DMS114 treated with DMSO at 0.1 percent for 48 hours (cell line): ENCODE data around the gene DCAF6.
"Not testable (repeated sequence)": the region's sequence is repeated elsewhere in the genome, so short reads cannot be mapped to it uniquely, and the experiment has no call there.

Experiments used
- DNase-seq: peaks from one replicate; lab custom pipeline; 2025; ENCODE audit not compliant: unreplicated experiment; lab: John Stamatoyannopoulos, UW

DCAF6 gene

DNA sequence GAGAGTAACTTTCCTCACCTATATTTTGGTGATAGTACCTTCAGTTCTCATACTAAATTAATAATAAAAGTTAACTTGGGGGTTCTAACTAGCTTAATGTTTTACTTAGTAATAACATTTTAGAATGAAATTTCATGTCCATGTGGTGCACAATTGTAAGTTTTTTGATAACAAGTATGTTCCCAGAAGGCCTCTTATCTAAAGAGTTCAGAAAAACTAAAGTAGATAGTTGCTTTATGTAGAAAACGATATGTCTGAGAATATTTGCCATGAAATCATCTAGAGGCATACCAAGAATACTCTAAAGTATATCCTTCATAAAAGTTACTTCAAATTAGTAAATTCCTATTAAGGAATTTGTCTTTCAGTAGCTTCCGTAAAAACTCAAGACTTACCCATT, 12.4 kb upstream of the DCAF6 start:
- no peak for DNase-seq

DNA sequence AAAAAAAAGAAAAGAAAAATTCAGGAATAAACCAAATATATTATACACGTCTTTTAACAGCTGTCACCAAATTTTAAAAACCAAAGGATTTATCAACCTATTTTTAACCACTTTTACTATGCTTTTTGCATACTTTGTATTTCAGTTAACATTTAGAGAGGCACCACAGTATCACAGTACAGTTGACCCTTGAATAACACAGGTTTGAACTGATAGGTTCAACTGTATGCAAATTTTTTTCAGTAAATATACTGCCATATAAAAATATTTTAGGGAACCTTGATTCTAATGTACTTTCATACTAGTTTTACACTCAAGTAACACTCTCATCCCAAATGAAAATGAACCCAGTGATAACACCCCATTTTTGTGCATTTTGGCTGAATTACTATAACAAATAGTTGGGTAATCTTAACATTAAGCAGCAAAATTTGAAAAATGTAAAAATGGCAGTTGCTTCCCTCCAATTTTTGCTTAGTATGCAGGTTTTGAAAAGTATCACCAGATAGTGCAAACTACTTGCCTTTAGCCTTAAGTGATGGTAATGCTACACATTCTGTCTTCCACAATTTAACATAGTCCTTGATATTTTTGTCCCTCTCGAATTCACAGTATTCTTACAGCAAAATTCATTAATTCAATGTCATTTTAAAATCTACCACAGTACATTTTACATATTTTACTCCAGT, 11.8 kb upstream of the DCAF6 start:
- no peak for DNase-seq

DNA sequence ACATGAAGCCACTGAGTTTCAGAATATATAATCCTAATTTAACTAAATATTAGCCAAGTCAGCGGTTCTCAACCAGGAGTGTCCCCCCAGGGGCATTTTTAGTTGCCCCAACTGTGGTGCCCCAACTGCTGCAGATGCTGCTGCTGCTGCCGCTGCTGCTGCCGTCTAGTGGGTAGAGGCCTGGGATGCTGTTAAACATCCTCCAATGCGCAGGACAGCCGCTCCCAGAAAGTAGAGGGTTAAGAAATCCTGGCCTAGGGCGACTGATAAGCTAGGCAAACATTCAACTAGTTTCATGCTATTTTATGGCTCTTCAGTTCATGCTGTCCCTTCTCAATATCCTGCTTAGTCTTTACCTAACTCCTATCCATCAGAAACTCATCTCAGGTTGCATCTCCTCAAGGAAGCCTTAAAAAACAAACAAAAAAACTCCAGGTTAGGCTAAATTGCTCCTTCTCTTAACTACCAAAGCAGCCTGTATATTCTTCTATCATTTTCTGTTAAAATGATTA, 9.9 kb upstream of the DCAF6 start:
- no peak for DNase-seq

DNA sequence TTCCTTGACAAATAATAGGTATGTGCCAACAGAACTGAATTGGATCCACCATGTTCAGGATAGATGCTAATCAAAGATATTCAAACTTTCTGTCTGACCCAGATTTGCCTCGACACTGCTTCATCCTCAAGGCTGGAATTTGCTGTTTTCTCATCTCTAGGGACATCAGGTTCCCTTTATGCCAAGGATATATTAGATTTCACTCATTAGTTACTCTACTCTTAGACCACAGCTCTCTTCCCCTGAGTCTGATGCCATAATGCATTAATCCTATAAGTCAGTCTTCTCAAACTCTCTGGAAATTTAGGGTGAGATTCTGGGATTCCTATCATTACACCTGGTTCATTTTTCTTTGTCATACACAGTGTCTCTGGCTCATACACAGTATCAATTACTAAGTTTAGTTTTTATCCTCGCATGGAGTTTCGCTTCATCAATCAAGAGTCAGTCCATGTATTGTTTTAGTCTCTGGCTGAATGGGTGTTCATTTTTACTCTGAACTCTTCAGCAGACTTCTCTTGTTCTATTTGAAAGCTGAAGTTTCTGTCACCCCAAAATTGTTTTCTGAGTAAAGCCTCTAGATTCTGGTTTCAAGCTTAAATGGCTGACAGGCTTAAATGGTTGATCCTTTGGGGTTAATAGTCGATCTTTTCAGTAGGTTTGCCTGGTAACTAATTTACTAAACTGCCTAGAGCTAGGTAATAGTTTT, 9.3 kb upstream of the DCAF6 start:
- DNase-seq = no peak

GRCh38 chr1:167928457-167928852, 8.0 kb upstream of the DCAF6 start:
- no peak for DNase-seq

- DNase-seq = not testable (repeated sequence)
These were observed 7.6 kb upstream of the DCAF6 start for GRCh38 chr1:167928919-167929318.

- DNase-seq = no peak
These were observed 6.8 kb upstream of the DCAF6 start for GRCh38 chr1:167929725-167930124.

DNA sequence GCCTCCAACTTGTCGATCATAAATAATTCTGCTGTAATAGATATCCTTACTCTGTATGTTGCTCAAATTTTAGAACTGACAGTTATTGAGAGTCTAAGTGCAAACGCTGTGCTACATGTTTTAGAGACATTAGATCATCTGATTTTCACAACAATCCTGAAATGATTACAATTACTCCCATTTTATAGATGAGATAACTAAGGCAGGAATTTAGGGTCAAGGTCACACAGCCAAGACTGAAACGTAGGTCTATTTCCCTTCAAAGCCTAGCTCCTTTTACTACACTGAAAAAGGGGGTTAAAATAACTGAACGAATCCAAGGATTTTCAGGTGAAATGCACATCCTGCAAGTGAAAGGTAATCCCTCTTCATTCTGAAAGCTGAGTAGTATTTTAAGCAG, 2.7 kb upstream of the DCAF6 start:
- no peak for DNase-seq

DNA sequence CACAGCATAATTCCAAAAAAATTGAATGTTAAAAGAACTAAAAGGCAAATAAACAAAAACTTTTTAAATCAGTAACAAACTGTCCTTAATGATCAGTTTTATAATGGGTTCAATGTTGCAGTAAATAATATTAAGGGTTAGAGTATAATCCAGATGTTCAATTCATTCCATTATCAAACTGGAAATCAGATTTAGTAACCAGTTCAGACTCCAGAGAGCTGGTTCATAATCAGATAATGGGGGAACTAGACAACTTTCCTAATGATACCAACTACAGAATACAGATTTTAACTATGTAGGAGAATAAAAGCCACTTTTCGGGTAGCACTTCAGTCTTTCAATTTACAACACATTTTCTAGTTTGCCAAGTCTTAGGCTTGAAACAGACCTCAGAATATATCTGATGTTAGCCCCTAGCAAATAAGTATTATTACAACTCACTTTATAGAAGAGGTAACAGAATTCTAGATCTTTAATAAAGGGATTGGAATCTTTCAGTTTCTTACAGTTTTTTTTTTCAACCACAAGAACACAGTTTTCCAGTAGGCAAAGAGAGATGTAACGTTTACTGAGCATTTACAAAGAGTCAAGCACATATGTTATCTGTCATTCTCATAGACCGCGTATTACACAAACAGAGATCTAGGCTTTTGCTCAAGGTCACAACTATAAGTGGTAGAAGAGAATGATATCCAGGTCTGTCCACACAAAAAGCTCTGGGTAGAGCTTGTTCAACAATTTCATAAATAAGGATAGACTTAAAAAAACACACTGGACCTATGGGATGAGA, 1.9 kb upstream of the DCAF6 start:
- DNase-seq = no peak

GRCh38 chr1:167935216-167936067, 1.0 kb upstream of the DCAF6 start:
- peak; percentile 18 for DNase-seq

- peak; percentile 42 for DNase-seq
These were observed 636 bp downstream of the DCAF6 start, which contains the start of gene MPC2 for GRCh38 chr1:167936930-167937708. Gene MPC2 (minus strand): TSS chr1:167937072. CDS start chr1:167935841, 1,231 bp downstream.

GRCh38 chr1:167937709-167938010, 1.2 kb downstream of the DCAF6 start:
- DNase-seq = no peak

DNA sequence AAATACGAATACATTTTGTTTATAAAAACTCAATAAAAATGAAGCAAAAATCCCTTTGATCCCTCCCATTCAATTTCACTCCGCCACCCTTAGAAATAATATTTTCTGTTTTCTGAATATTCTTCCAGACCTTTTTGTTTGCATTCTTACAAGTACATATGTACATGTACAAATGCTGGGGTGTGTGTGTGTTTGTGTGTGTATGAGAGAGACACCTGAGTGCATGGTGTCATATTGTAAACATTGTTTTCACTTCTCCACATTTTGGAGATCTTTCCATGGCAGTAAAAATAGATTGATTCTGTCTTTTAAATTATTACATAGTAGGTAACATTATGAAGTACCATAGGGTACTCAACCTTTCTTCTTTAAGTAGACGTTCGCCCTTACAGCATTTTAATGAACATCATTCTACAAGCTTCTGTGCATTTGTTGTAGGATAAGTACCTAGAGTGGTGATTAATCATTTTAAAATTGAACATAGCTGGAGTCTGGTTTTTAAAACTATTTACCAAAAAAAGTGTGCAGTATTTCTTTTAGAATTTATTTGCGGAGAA, 1.7 kb downstream of the DCAF6 start:
- DNase-seq = no peak

- DNase-seq = no peak
These were observed 3.8 kb downstream of the DCAF6 start for GRCh38 chr1:167940264-167940663.

DNA sequence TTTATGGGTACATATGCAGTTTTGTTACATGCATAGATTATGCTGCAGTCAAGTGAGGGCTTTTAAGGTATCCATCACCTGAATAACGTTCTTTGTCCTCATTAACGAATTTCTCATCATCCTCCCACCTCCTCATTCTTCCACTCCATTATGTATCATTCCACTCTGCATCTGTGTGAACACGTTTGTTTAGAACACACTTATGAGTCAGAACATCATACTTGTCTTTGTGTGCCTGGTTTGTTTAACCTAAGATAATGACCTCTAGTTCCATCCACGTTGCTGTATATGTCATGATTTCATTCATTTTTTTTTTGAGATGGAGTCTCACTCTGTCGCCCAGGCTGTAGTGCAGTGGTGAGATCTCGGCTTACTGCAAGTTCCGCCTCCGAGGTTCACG, 7.1 kb downstream of the DCAF6 start:
- no peak for DNase-seq

DNA sequence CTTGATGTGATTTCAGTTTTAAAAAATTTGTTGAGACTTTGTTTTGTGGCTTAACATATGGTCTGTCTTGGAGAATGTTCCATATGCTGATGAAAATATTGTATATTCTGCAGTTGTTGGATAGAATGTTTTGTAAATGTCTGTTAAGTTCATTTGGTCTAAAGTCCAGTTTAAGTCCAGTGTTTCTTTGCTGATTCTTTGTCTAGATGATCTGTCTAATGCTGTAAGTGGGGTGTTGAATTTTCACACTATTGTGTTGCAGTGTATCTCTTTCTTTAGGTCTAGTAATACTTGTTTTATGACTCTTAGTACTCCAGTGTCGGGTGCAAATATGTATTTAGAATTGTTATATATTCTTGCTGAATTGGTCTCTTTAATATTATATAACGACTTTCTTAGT, 11.2 kb downstream of the DCAF6 start:
- no peak for DNase-seq

DNA sequence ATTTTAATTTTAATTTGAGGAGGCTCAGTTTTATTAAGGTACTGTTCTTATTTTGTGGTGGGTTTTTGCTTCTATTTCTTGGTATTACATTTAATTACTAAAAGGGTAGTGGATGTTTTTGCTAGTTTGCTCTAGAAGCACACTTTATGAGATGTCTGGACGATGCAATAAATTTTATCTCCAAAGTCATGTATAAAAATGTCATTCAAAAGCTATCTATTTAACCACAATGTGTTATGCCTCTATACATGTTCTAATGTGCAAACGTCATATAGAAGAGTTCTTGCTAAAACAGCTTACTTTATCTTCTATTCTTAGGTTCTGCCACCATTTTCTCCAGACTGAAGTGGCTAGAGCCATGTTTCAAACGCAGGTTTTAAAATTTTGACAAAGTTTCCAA, 13.3 kb downstream of the DCAF6 start:
- DNase-seq = no peak

GRCh38 chr1:167950569-167950968, 14.1 kb downstream of the DCAF6 start:
- DNase-seq = no peak

- no peak for DNase-seq
These were observed 19.4 kb downstream of the DCAF6 start for GRCh38 chr1:167955915-167956314.

GRCh38 chr1:167957710-167958109, 21.2 kb downstream of the DCAF6 start:
- DNase-seq = no peak
